Breast epithelium (tissue), 3 donors: ENCODE measurements around the gene NTNG1.

Experiments used
- CTCF ChIP-seq, 3 donors: fragments of 450-650 bp; IDR thresholded peaks; one replicate each; pipeline ENCODE4 v1.5.1; 2016 to 2017; ENCODE audit warnings: antibody characterized with exemption in 3 of 3, mild to moderate bottlenecking in 3 of 3, moderate library complexity in 3 of 3
- POLR2A ChIP-seq: fragments of 450-650 bp; IDR thresholded peaks from one replicate; pipeline ENCODE4 v1.6.1; 2016; ENCODE audit warnings: antibody characterized with exemption, mild to moderate bottlenecking, moderate library complexity
- POLR2AphosphoS5 ChIP-seq, 3 donors: sonication (generic); formaldehyde crosslinking; IDR thresholded peaks; one replicate each; pipeline ENCODE4 v1.6.1; 2017; ENCODE audit warnings: antibody characterized with exemption in 3 of 3

- no peak for TF ChIP-seq POLR2A
- no peak for TF ChIP-seq CTCF (IDR thresholded peaks at IDR 0.05)
- no peak for TF ChIP-seq POLR2AphosphoS5 (IDR thresholded peaks at IDR 0.05)
Measured at GRCh38 chr1:107405236-107405635, 264.4 kb downstream of the NTNG1 start.
